Right lobe of liver (tissue), 4 donors: ENCODE data around the gene MISP.

Source experiments
- POLR2A ChIP-seq: fragments of 450-650 bp; IDR thresholded peaks from one replicate; pipeline ENCODE4 v1.6.1; 2017; ENCODE audit warnings: antibody characterized with exemption, mild to moderate bottlenecking
- TF ChIP-seq, protein P1 (sequence below), 4 donors: fragments of 200-600 bp in 3 of 4; fragments of 450-650 bp in 1 of 4; IDR thresholded peaks; one replicate each; pipeline versions ENCODE4 v1.5.1 to v1.8.0; 2016 to 2022; ENCODE audit warnings: antibody characterized with exemption in 4 of 4, mild to moderate bottlenecking in 2 of 4
- donor health status: DM: no; HTN: no; CAD: no.
- donor health status: DM: no; HTN: no; CAD: no.
- donor health status: DM: no; HTN: yes; CAD: no.

DNA sequence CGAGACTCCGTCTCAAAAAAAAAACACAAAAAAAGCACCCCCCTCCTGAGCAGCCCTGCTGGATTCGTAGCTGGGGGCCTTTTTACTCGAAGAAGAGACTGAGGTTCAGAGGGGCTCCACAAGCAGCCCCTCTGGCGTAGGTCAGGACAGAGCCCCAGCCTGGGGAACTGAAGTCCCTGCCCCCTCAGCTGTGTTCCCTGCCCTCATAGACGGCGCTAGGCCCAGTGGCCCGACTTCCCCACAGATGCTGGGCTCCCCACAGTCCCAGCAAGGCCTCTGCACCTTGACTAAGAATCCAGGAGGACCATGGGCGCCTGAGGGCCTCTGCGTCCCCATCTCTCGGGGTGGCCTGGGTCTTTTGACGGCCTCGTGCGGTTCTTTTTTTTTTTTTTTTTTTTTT, 1.1 kb upstream of the MISP start:
- TF ChIP-seq, protein P1, sequence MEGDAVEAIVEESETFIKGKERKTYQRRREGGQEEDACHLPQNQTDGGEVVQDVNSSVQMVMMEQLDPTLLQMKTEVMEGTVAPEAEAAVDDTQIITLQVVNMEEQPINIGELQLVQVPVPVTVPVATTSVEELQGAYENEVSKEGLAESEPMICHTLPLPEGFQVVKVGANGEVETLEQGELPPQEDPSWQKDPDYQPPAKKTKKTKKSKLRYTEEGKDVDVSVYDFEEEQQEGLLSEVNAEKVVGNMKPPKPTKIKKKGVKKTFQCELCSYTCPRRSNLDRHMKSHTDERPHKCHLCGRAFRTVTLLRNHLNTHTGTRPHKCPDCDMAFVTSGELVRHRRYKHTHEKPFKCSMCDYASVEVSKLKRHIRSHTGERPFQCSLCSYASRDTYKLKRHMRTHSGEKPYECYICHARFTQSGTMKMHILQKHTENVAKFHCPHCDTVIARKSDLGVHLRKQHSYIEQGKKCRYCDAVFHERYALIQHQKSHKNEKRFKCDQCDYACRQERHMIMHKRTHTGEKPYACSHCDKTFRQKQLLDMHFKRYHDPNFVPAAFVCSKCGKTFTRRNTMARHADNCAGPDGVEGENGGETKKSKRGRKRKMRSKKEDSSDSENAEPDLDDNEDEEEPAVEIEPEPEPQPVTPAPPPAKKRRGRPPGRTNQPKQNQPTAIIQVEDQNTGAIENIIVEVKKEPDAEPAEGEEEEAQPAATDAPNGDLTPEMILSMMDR (IDR thresholded peaks at IDR 0.05) = no peak
- no peak for TF ChIP-seq POLR2A
